Testis (tissue), 3 donors: ENCODE data around the gene LFNG. TPM values are rescaled to one million over a fixed set of nuclear protein-coding genes. Genes with fewer than 3 reads are reported as not detected.

Source experiments
- DNase-seq: peaks from one replicate; pipeline ENCODE4 v3.0.0-alpha.2; 2019
- H3K27ac ChIP-seq, 2 donors: fragments of 200-600 bp; sonication (generic); one replicate each; pipeline ENCODE4 v1.5.1; 2019
- H3K27me3 ChIP-seq: fragments of 200-600 bp; sonication (generic); one replicate; pipeline ENCODE4 v1.5.1; 2019
- H3K36me3 ChIP-seq: fragments of 200-600 bp; sonication (generic); one replicate; pipeline ENCODE4 v1.5.1; 2017; ENCODE audit warnings: low read depth; ENCODE audit errors: missing control alignments
- H3K4me1 ChIP-seq: fragments of 200-600 bp; sonication (generic); one replicate; pipeline ENCODE4 v1.5.1; 2019
- H3K4me3 ChIP-seq, 2 donors: fragments of 200-600 bp; sonication (generic); one replicate each; pipeline ENCODE4 v1.5.1; 2017 to 2019
- H3K9me3 ChIP-seq: fragments of 200-600 bp; sonication (generic); one replicate; pipeline ENCODE4 v1.5.1; 2017
- CTCF ChIP-seq, 3 experiments: fragments of 450-650 bp in 2 of 3; fragments of 200-600 bp in 1 of 3; sonication (generic) in 1 of 3; IDR thresholded peaks; one replicate each; pipeline ENCODE4 v1.5.1; 2016 to 2019; ENCODE audit warnings: antibody characterized with exemption in 3 of 3, mild to moderate bottlenecking in 2 of 3, moderate library complexity in 1 of 3
- POLR2A ChIP-seq: fragments of 450-650 bp; IDR thresholded peaks from one replicate; pipeline ENCODE4 v1.6.1; 2017; ENCODE audit warnings: antibody characterized with exemption, mild to moderate bottlenecking, moderate library complexity
- WGBS, 2 donors: methylation state at CpG; one replicate each; pipeline ENCODE4 v1.1.5; 2018; 5-methylcytosine and 5-hydroxymethylcytosine counted together
- intact Hi-C: fragments of 100-400 bp; cut with DNase I; formaldehyde crosslinking; loops from one replicate; pipeline ENCODE4 v1.15.1; 2023; ENCODE audit warnings: low total_unique reads
- polyA plus RNA-seq: library from polyadenylated mRNA; stranded (reverse); fragments of 350-450 nt; fragmentation: Illumina TruSeq; extraction: RNeasy Lipid Tissue Mini Kit (QIAGEN cat#74804); gene quantifications from one replicate; pipeline ENCODE4 v1.2.3, GENCODE V29; 2014; ENCODE audit warnings: low read depth, low replicate concordance; ENCODE audit not compliant: insufficient read depth
- total RNA-seq, 2 donors: library from RNA; depleted of rRNA; stranded (reverse); fragments of >200 nt; gene quantifications; one replicate each; pipeline ENCODE4 v1.2.3, GENCODE V29; 2016

The LFNG gene
- total and polyA plus RNA-seq, 3 donors from 2014 or later = 10.1 to 34.1 (median 18.3) TPM

GRCh38 chr7:2517026-2517425, 2.5 kb upstream of the LFNG start:
- intact Hi-C loops = no loop called here
- Histone ChIP-seq H3K4me3 (no peak overlapping the region), H3K36me3 (no peaks in the 10 kb centered on the region), H3K27me3 (no peaks in the 10 kb centered on the region), H3K4me1 (peaks cover 19% of the 10 kb centered on the region), H3K27ac (no peak overlapping the region), H3K9me3 (no peaks in the 10 kb centered on the region)
- 72 to 73% methylated on average over 8 of the region's 8 CpGs for WGBS, 2 donors
- TF ChIP-seq CTCF (IDR thresholded peaks at IDR 0.05) = no peak
- no peak for TF ChIP-seq POLR2A
- no peak for DNase-seq

GRCh38 chr7:2517678-2518507, 1.7 kb upstream of the LFNG start:
- no peaks in the 10 kb centered on the region for H3K9me3 ChIP-seq
- H3K27me3 ChIP-seq = no peaks in the 10 kb centered on the region
- H3K4me3 ChIP-seq = peak overlapping the region in 1 of 2 donors; percentile 59
- H3K27ac ChIP-seq = no peak overlapping the region
- H3K36me3 ChIP-seq = no peaks in the 10 kb centered on the region
- intact Hi-C loops = no loop called here
- no peak for DNase-seq
- H3K4me1 ChIP-seq = peaks cover 23% of the 10 kb centered on the region
- TF ChIP-seq CTCF (IDR thresholded peaks at IDR 0.05) = no peak
- TF ChIP-seq POLR2A = no peak
- WGBS, 2 donors = 62 to 66% methylated on average over 14 to 18 of the region's 18 CpGs

GRCh38 chr7:2518737-2519118, 846 bp upstream of the LFNG start:
- 10 to 12% methylated on average over 20 to 41 of the region's 41 CpGs for WGBS, 2 donors
- no peaks in the 10 kb centered on the region for H3K27me3 ChIP-seq
- H3K9me3 ChIP-seq = no peaks in the 10 kb centered on the region
- peak overlapping the region; percentile 49 to 59 for H3K4me3 ChIP-seq
- no peak for DNase-seq
- TF ChIP-seq POLR2A (no peak), CTCF (IDR thresholded peaks at IDR 0.05) (no peak)
- intact Hi-C loops = no loop called here
- peaks cover 31% of the 10 kb centered on the region for H3K4me1 ChIP-seq
- H3K27ac ChIP-seq = peak overlapping the region in 1 of 2 donors; percentile 41
- H3K36me3 ChIP-seq = no peaks in the 10 kb centered on the region

- WGBS, 2 donors = 9 to 29% methylated on average over 3 to 21 of the region's 37 CpGs
- intact Hi-C loops = no loop called here
- peak; percentile 38 for DNase-seq
- TF ChIP-seq CTCF (IDR thresholded peaks at IDR 0.05) (no peak), POLR2A (no peak)
- Histone ChIP-seq H3K36me3 (no peaks in the 10 kb centered on the region), H3K4me1 (peaks cover 46% of the 10 kb centered on the region), H3K9me3 (no peaks in the 10 kb centered on the region), H3K27me3 (no peaks in the 10 kb centered on the region), H3K27ac (no peak overlapping the region), H3K4me3 (peak overlapping the region; percentile 23 to 42)
These were observed 672 bp downstream of the LFNG start for GRCh38 chr7:2520131-2520760.
